Inflammatory macrophage (primary cell): ENCODE data around the gene PLPP2.
"Not testable (repeated sequence)": the region's sequence is repeated elsewhere in the genome, so short reads cannot be mapped to it uniquely, and the experiment has no call there.

Experiments used
- DNase-seq, 2 donors: peaks; one replicate each; pipeline ENCODE4 v3.0.0-alpha.2; 2020 to 2022

PLPP2 gene

DNA sequence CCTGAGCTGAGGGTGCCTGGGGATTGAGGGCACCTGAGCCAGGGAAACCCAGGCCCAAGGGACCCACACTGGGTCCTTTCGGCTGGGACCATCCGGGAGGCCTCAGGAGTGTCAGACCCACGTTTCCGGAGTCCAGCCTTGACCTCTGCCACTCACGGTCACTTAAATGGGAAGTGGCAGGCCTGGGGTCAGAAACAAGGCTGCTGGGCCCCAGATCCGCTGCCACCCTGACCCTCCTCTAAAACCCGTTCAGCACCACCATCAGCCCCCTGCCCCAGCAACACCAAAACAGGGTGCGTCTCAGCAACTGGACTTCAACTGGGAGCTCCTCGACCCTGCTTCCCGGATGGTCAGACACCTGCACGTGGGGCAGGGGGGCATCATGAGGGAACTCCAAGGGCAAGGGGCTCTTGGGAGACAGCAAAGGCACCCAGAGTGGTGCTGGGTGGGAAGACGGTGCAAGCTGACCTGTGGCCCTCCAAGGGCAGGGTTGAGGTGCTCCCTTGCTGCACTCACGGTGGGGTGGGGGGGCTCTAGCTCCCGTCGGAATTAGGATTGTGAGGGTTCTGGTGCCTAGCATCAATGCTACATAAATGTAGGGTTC lies 1.2 kb upstream of the PLPP2 start:
- DNase-seq = no peak

- no peak for DNase-seq
These were observed 518 bp upstream of the PLPP2 start for GRCh38 chr19:291561-292280.

DNA sequence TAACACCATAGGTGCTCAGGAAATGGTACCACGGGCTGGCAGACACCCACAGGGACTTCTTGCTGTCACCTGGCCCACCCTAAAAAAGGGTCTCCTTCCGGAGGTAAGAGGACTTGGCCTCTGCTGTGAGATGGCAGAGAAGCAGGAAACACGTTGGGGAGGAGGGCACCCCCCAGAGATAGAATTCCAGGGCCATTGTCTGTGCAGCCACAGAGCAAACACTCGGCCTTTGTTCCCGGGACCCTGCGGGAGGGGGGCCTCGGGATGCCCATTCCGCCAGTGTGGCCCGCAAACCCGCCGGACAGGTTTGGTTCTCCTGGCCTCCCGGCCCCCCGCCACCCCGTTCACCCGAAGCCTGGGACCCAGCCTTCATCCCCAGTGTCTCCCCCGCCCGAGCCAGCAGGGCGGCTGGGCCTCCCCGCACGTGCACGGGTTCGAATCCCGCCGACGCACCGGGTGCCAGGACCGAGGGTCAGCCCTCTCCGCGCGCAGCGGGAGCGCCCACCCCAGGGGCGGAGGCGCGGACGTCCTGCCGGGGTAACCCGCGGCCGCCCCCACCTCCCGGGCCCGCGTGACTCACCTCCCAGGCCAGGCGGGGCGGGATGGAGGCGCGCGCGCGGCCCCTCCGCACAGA lies 714 bp downstream of the PLPP2 start:
- DNase-seq = no peak

DNA sequence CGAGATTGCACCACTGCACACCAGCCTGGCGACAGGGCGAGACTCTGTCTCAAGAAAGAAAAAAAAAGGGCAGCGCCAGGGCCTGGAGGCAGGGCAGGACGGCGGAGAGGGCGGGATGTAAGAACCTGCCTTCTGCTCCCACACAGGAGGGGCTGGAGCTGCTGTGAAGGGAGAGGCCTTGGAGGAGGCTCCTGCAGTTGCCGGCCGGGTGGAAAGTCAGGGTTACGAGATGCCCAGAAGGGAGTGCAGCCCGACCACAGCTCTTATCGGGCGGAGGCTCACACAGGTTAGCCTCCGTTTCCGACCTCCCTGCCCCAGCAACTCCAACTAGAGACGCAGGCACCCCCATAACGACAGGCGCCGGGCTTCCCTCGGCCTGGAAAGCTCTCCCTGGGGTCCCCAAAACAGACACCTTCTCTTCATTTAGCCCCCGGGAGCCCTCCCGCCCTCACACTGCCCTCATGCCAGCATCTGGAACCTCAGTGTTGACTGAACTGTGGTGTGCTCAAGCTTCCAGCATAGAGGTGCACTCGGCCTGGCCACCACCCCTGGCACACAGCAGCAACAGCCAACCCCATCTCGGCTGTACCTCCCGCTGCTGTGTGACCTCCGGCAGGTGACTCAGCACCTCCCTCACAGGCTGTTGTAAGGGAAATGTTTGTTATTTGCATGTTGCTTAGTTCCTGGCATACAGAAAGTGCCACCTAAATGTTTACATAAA lies 1.4 kb downstream of the PLPP2 start:
- no peak for DNase-seq

DNA sequence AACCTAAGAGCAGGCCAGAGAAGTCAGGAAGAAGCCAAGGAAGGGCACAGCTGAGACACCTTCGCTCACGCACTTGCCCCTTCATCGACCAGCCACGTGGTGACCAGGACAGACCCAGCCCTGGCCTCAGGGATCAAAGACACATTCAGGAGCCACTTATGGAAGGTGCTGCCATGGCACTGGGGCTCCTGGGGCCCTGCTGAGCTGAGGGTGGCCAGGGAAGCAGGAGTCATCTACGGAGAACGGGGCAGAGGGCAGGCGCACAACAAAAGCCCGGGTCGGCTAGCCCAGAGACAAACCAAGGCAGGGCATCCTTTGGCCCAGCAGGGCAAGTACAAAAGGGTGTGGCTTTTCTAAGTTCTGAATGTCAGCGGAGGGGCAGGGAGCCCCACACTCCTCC lies 2.3 kb downstream of the PLPP2 start:
- no peak for DNase-seq

- DNase-seq = no peak
These were observed 3.8 kb downstream of the PLPP2 start for GRCh38 chr19:287381-287871.

DNA sequence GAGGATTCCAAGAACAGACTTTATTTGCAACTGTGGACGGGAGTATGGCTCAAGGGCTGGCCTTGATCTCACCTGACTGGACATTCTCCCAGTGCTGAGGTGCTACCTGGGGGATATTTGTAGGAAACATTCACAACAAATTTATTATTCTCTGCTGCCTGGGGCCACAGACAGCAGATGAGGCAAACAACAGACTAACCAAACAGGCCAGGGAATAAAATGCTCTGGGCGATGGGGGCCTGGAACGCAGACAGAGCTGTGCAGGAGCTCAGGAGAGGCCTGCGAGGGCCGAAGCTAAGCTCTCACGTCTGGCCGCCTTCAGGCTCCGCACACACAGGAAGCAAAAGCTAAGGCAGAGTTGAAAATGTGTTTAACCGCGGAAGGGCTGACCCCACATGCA lies 7.8 kb downstream of the PLPP2 start:
- no peak for DNase-seq

- no peak for DNase-seq
These were observed 8.7 kb downstream of the PLPP2 start for GRCh38 chr19:282501-282900.

- no peak for DNase-seq
These were observed 9.2 kb downstream of the PLPP2 start for GRCh38 chr19:281992-282391.

DNA sequence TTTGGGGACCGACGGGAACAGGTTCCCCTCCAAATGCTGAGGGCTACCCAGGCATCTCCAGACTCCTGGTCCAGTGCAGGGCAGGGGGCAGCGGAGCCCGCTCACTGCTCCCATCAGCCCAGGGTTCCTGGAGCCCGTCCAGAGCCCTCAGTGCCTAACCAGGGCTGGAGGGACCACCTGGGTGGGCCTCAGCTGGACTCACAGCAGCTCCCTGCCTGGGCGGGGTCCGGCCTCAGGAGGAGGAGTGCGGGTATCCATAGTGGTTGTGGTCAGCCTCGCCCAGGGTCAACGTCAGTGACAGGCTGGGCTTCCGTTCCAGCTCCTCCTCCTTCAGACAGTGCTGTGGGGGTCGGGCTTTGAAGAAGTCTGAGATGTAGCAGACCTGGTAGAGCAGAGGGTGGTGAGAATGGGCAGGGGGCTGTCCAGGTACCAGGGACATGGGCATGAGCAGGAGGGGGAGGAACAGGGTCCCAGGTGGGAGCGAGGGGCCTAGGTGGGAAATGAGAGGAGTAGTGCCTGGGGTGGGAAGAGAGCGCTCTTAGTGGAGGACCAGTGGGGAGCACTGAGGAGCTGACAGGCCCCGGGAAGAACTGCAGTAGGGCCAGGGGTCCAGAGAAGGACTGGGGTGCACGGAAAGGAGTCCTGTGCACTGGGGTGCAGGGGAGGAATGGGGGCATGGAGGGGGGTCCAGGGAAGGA lies 9.9 kb downstream of the PLPP2 start:
- no peak for DNase-seq

DNA sequence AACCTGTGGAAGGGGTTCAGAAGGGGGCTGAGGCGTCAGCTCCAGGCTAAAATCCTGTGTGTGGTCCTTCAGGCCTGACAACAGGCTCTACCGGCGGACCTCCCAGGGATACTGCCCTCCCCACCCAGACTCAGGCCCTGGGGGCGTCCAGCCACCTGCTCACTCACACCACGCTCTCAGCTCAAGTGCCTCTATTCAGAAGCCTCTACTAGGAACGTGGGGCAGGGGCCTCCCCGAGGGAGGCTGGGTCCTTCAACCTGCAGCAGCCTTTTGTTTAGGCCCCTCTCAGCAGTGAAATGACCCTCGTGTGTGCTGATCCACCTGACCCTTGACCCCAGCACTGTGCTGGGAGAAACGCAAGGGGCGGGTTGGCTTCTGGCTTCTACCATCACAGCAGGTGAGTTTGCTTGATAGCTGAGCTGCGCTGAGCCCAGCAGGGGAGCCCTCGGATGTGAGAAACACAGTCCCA lies 10.6 kb downstream of the PLPP2 start:
- DNase-seq = no peak

- no peak for DNase-seq
These were observed 11.5 kb downstream of the PLPP2 start for GRCh38 chr19:279656-280055.

DNA sequence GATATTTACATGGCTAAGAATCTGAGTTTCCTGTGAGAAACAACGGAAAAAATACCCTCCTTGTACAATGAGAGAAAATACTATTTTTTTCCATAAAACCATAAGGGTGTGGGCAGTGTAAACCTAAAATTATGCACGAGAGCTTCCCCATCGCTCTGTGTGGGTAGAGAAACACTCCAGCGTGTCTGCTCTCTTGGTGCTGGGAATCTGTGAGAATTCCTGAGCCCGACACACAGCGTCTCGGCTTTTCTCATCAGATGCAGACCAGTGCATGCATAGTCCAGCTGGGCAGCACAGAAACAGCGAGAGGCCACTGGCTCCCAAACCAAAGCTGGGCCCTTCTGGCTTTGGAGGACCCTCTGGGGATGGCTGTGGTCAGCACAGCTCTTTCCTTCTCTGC lies 12.0 kb downstream of the PLPP2 start:
- DNase-seq = no peak

DNA sequence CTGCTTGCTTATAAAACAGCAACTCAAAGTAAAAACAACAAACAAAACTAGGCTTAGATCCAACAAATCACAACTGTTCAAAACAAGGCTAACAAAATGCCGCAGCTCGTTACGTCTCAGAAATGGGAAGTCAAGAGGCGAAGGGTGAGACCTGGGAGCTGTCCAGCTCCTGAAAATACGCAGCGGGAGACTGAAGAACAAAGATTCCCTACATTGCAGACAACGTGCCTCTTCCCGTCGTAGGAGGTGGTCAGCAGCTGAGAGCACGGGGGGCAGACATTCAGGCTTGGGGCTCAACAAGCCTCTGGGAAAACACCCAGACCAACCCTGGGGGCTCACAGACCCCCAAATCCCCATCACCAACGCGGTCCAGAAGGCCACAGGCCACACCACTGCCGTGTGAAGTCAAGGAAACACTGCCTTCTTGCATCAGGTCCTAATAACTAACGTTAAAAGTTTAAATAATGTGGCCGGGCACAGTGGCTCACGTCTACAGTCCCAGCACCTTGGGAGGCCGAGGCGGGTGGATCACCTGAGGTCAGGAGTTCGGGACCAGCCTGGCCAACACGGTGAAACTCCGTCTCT lies 13.5 kb downstream of the PLPP2 start:
- DNase-seq = peak in 1 of 2 donors; percentile 54

GRCh38 chr19:277131-277530 lies 14.1 kb downstream of the PLPP2 start:
- DNase-seq = no peak

DNA sequence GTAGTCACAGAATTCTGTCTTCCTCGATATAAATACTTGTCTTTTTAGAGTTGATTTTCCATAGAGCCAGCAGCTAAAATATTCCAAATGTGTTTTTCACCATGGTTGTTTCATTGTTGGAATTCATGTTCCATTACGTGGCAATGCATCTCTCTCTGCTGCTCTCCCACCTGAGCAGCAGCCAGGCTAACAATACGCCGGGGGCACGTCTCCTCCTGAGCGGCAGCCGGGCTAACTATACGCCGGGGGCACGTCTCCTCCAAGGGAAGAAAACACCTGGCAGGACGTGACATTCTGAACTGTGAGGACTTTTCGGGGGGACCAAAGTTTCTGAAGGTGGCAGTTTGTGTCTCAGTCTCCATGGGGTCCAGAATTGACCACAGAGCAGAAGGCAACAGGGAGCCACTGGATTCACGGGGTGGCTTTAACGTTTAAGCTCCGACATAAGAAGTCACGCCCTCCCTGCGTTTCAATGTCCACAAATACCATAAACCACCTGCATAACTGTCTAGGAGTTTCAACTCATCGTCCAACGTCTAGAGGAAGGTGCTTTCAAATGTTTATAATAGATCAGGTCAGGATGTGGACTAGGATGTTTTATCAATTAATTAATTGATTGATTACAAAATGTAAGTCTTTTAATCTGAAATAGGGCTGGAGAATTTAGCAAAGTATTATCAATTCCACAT lies 15.1 kb downstream of the PLPP2 start:
- DNase-seq = no peak

GRCh38 chr19:275000-275399 lies 16.2 kb downstream of the PLPP2 start:
- DNase-seq = no peak

DNA sequence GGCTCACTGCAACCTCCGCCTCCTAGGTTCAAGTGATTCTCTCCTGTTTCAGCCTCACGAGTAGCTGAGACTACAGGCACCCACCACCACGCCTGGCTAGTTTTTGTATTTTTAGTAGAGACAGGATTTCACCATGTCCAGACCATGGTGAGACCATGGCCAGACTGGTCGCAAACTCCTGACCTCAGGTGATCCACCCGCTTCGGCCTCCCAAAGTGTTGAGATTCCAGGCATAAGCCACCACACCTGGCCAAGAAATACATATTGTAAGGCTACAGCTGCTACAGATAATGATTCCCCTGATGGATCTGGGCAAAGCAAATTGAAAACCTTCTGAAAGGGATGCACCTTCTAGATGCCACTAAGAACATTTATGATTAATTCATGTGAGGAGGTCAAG lies 17.8 kb downstream of the PLPP2 start:
- no peak for DNase-seq

- no peak for DNase-seq
These were observed 19.3 kb downstream of the PLPP2 start for GRCh38 chr19:271856-272255.

DNA sequence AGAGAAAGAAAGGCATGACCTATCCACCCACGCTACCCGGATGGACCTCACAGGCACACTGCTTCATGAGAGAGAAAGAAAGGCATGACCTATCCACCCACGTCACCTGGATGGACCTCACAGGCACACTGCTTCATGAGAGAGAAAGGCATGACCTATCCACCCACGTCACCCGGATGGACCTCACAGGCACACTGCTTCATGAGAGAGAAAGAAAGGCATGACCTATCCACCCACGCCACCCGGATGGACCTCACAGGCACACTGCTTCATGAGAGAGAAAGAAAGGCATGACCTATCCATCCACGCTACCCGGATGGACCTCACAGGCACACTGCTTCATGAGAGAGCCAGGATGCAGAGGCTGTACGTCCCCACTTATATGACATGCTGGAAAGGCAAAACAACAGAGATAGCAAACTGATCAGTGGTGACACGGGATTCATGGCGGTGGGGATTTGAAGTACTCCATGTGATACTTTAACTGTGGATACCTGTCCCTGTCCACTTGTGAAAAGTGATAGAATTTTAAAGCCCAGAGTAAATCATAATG lies 20.4 kb downstream of the PLPP2 start:
- DNase-seq = not testable (repeated sequence)

DNA sequence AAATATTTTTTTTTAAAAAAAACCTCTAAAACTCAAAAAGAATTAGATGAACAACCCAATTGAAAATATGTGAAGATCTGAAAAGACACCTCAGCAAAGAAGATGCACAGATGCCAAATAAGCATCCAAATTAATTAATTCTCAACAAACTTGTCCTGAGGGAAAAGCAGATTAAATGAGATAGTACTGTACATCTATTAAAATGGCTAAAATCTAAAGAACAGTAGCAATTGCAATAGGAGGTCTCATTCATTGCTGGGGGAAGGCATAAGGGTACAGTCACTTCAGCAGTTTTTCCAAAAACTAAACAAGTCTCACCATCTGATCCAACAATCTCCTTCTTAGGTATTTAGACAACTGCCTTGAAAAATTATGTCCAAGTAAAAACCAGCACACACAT lies 22.0 kb downstream of the PLPP2 start:
- no peak for DNase-seq
